Stimulated activated CD4-positive, alpha-beta T cell treated with anti-CD3 and anti-CD28 coated beads, Interleukin-12 subunit alpha, Interleukin-12 subunit beta, amount 100 ng/mL, for 48 hours (primary cell): Measurements from ENCODE around the gene SVOPL.
"Not testable (repeated sequence)": the region's sequence is repeated elsewhere in the genome, so short reads cannot be mapped to it uniquely, and the experiment has no call there.

Source experiments
- DNase-seq, 3 donors: peaks; one replicate each; pipeline ENCODE4 v3.0.0-alpha.2; 2020; ENCODE audit warnings: low read depth in 2 of 3, low spot score in 1 of 3

SVOPL gene

GRCh38 chr7:138701537-138701923, 368 bp upstream of the SVOPL start:
- no peak for DNase-seq

GRCh38 chr7:138699661-138700060, 1.5 kb downstream of the SVOPL start:
- DNase-seq: no peak

DNA sequence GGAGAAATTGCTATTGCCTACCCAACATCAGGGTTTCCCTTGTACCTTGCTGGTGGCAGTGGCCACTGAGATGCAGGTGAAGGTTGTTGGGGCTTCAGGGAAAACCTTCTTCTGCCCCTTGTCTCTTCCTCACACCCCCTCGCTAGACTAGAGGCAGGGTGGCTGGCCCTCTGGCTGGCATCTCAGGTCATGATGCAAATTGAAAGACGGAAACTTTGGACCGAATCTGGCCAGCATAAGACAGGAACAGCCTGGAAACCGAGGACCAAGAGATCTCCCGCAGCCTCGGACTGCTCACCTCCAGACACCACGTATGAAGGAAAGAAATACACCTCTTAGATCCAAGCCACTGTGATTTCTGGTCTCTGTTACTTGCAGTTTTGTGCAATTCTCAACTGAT, 2.9 kb downstream of the SVOPL start:
- no peak for DNase-seq

DNA sequence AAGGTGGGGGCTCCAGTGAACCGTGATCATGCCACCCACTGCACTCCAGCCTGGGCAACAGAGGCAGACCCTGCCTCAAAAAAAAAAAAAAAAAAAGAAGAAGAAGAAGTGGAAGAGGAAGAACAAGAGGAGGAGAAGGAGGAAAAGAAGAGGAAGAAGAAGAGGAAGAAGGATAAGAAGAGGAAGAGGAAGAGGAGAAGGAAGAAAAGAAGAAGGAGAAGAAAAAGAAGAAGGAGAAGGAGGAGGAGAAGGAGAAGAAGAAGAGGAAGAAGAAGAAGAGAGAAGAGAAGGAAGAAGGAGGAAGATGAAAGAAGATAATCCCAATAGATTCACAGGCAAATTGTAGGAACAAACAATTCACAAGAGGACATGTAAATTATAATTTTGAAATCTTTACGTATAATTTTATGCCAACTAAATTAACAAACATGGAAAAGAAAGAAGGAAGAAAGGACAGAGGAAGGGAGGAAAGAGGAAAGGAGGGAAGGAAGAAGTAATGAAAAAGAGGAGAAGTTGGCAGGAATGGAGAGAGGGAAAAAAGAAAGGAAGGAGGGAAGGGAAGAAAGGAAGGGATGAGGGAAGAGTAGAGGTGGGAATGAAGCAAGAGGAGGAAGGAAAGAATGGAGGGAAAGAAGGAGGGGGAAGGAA, 3.5 kb downstream of the SVOPL start:
- no peak for DNase-seq

GRCh38 chr7:138695776-138696175, 5.4 kb downstream of the SVOPL start:
- DNase-seq: not testable (repeated sequence)

DNA sequence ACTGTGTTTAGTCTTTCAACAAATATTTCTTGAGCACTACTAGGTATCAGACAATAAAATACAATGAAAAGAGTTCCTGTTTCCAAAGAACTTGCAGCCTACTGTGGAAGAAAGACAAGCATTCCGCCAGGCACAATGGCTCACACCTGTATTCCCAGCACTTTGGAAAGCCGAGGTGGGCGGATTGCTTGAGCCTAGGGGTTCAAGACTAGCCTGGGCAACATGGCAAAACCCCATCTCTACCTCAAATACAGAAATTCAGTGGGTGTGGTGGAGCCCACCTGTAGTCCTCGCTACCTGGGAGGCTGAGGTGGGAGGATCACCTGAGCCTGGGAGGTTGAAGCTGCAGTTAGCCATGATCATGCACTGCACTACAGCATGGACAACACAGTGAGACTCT, 6.1 kb downstream of the SVOPL start:
- no peak for DNase-seq

- no peak for DNase-seq
These were observed 10.0 kb downstream of the SVOPL start for GRCh38 chr7:138691178-138691577.

DNA sequence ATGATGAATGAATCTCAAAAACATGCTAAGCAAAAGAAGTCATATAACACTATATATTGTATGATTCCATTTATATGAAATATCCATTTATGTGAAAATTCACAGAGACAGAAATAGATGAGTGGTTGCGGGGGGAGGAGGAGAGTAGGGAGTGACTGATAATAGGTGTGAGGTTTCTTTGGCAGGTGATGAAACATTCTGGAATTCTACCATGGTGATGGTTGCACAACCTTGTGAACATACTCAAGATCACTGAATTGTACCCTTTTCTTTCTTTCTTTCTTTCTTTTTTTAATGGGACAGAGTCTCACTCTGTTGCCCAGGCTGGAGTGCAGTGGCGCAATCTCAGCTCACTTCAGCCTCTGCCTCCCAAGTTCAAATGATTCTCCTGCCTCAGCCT, 10.7 kb downstream of the SVOPL start:
- no peak for DNase-seq

GRCh38 chr7:138688037-138688436, 13.1 kb downstream of the SVOPL start:
- not testable (repeated sequence) for DNase-seq

- DNase-seq: no peak
These were observed 16.8 kb downstream of the SVOPL start for GRCh38 chr7:138684340-138684739.

DNA sequence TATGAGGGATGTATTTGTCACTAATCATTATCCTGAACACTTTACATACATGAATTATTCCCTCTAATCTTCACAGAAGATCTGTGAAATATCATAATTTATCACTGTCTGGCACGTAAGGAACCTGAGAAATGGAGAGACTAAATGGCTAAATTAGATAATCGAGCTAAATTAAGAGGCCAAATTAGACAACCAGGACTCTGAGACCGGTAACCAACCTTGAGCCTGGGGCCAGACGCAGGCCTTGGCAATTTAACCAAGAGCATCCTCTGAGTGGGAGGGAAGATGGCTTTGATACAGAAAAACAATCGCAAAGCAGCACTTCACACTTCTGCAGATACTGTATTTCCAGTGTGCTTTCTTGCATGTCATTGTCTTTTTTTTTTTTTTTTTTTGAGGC, 21.4 kb downstream of the SVOPL start:
- DNase-seq: no peak

GRCh38 chr7:138670594-138670993, 30.6 kb downstream of the SVOPL start:
- DNase-seq: no peak

GRCh38 chr7:138669364-138669763, 31.8 kb downstream of the SVOPL start:
- DNase-seq: no peak

GRCh38 chr7:138668946-138669345, 32.2 kb downstream of the SVOPL start:
- DNase-seq: no peak

GRCh38 chr7:138668229-138668596, 32.9 kb downstream of the SVOPL start:
- no peak for DNase-seq

GRCh38 chr7:138667535-138668228, 33.5 kb downstream of the SVOPL start:
- peak in 1 of 3 donors; percentile 13 for DNase-seq

- no peak for DNase-seq
These were observed 34.8 kb downstream of the SVOPL start for GRCh38 chr7:138666385-138666784.

DNA sequence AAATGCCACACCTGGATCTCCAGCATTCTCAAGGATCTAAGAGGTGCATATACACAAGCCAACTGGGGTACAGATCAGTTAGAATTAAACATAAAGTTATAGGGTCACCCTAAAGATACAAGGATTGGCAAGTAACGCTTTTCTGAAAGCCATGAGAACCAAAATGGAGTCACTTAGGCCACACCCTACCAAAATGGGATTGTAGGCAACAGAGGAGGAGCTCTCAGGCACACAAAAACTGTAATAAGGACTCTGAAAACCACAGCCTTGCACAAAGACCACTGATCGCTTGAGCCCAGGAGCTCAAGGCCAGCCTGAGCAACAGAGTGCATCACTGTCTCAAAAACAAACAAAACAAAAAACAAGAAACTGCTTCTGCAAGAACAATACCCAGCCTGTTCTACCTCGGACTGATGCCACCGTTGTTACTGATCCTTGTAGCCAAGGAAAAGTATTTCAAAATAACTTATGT, 35.5 kb downstream of the SVOPL start:
- DNase-seq: no peak

DNA sequence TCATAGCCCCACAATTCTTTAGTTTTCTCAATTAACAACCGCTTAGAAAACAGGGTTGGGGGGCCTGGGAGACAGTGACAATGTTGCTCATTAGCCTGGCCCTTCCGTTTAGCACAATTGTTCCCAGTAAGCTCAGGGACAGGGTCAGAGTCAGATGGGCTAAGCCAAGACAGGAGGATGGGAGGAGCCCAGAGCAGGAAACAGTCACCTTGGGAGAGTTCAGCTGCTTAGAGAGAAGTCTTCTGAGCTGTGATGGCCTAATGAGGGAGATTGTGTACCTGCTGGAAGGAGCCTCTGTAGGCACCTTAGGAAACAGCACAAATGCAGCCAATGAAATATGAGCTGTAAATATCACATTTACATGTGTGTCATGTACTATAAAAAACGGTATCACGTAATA, 35.9 kb downstream of the SVOPL start:
- no peak for DNase-seq

- no peak for DNase-seq
These were observed 37.1 kb downstream of the SVOPL start for GRCh38 chr7:138663725-138664710.

- no peak for DNase-seq
These were observed 38.2 kb downstream of the SVOPL start for GRCh38 chr7:138662991-138663320.
